Panc1 (cell line): ENCODE measurements around the gene WDR17. TPM values are rescaled to one million over a fixed set of nuclear protein-coding genes. Genes with fewer than 3 reads are reported as not detected.

Experiments
- ATAC-seq: fragments of 200-7000 bp; cut with Tn5 transposase; 2 replicates; pipeline ENCODE4 v1.9.1; 2020; ENCODE audit warnings: mild to moderate bottlenecking, moderate library complexity
- BruUV-seq: library from RNA; stranded (reverse); fragments of 400-500 nt; replicated peaks from 2 replicates; lab custom pipeline; 2021; lab: Mats Ljungman, UMichigan
- CTCF ChIA-PET: fragments of 300-600 bp; sonication (Branson Sonifier 250); formaldehyde crosslinking; loops from one replicate; lab custom pipeline; 2022; ENCODE audit warnings: antibody characterized with exemption; lab: Charles Lee
- POLR2A ChIA-PET: fragments of 300-600 bp; sonication (Branson Sonifier 250); formaldehyde crosslinking; loops from one replicate; lab custom pipeline; 2022; ENCODE audit warnings: antibody characterized with exemption; lab: Charles Lee
- DNase-seq: peaks from one replicate; pipeline ENCODE4 v3.0.0-alpha.2; 2010; ENCODE audit warnings: low read depth, low spot score
- H3K27ac ChIP-seq: 2 replicates; pipeline ENCODE4 v1.5.1; 2011; ENCODE audit warnings: mild to moderate bottlenecking, low read length, inconsistent platforms
- H3K27me3 ChIP-seq: fragments of 200-500 bp; sonication (Bioruptor generic); 2 replicates; pipeline ENCODE4 v1.6.0; 2014; ENCODE audit warnings: low read length, inconsistent platforms; ENCODE audit not compliant: control insufficient read depth, insufficient read depth
- H3K36me3 ChIP-seq: fragments of 200-500 bp; sonication (Bioruptor generic); 2 replicates; pipeline ENCODE4 v1.5.1; 2014; ENCODE audit warnings: inconsistent platforms, mild to moderate bottlenecking, low read length, moderate library complexity; ENCODE audit not compliant: control insufficient read depth, insufficient read depth
- H3K4me1 ChIP-seq: 2 replicates; pipeline ENCODE4 v1.5.1; 2011; ENCODE audit warnings: inconsistent platforms, mild to moderate bottlenecking, low read length, moderate library complexity; ENCODE audit not compliant: control insufficient read depth, insufficient read depth
- H3K4me3 ChIP-seq, 2 experiments: 2 replicates each; pipeline ENCODE4 v1.5.1; 2011 to 2012; ENCODE audit warnings: low read depth in 2 of 2, low read length in 2 of 2, mild to moderate bottlenecking in 2 of 2, inconsistent platforms in 1 of 2, moderate library complexity in 1 of 2
- H3K9me3 ChIP-seq: fragments of 200-500 bp; sonication (Bioruptor generic); 2 replicates; pipeline ENCODE4 v1.5.1; 2014; ENCODE audit warnings: low read depth, mild to moderate bottlenecking, inconsistent platforms, low read length, moderate library complexity; ENCODE audit not compliant: control insufficient read depth, insufficient read depth
- POLR2AphosphoS5 ChIP-seq: IDR thresholded peaks from 2 replicates; pipeline ENCODE4 v1.6.1; 2012; ENCODE audit warnings: mild to moderate bottlenecking, low read depth, low read length, moderate library complexity
- SIN3A ChIP-seq: IDR thresholded peaks from 2 replicates; pipeline ENCODE4 v1.6.1; 2012; ENCODE audit warnings: low read depth, mild to moderate bottlenecking, low read length, moderate library complexity, borderline replicate concordance; ENCODE audit not compliant: insufficient read depth
- TCF7L2 ChIP-seq: IDR thresholded peaks from 2 replicates; pipeline ENCODE4 v1.6.1; 2011; ENCODE audit warnings: mild to moderate bottlenecking, low read depth, low read length, inconsistent platforms
- in situ Hi-C: cut with HindIII; loops from 2 replicates; pipeline ENCODE4 v1.10.0; 2016; ENCODE audit warnings: low sequenced_read_pairs, low pct_unique_long_range_greater_than_20kb
- intact Hi-C: fragments of 100-400 bp; cut with micrococcal nuclease; formaldehyde crosslinking; loops from one replicate; pipeline ENCODE4 v1.10.0; 2022; ENCODE audit not compliant: unreplicated experiment
- total RNA-seq: library from RNA; stranded (reverse); gene quantifications from one replicate; pipeline ENCODE4 v1.2.1, GENCODE V29; 2021; ENCODE audit not compliant: unreplicated experiment
- TF ChIP-seq, protein P1 (sequence below): fragments of 450-650 bp; IDR thresholded peaks from 2 replicates; pipeline ENCODE4 v1.5.1; 2017; ENCODE audit warnings: mild to moderate bottlenecking
- TF ChIP-seq, protein P2 (sequence below), 2 experiments: IDR thresholded peaks; 2 replicates each; pipeline ENCODE4 v1.6.1; 2011 to 2012; ENCODE audit warnings: low read depth in 2 of 2, control low read depth in 1 of 2, low read length in 1 of 2, mild to moderate bottlenecking in 1 of 2, moderate library complexity in 1 of 2; ENCODE audit not compliant: insufficient read depth in 1 of 2

The WDR17 gene
- total RNA-seq, 1 experiment from 2014 or later = 4.2 TPM

DNA sequence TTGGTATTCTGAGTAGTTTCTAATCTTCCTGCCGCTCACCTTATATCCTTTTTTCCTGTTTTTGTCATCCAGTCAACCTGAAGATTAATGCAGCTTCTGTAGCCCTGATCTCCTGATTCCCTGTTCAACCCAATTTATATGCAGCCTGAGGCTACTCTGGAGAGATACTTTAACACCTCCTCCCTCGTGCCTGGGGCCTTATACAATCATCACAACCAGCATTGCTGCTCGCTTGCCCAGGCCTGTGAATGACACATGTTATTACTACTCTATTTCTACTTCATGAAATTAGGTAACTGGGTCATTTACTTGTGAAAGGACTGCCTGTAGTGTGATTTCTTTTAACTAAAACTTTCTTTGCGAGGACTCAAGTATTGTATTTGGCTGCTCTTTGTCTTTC is 33.7 kb upstream of the WDR17 start:
- H3K27me3 ChIP-seq = no peaks in the 10 kb centered on the region
- TF ChIP-seq, protein P1, sequence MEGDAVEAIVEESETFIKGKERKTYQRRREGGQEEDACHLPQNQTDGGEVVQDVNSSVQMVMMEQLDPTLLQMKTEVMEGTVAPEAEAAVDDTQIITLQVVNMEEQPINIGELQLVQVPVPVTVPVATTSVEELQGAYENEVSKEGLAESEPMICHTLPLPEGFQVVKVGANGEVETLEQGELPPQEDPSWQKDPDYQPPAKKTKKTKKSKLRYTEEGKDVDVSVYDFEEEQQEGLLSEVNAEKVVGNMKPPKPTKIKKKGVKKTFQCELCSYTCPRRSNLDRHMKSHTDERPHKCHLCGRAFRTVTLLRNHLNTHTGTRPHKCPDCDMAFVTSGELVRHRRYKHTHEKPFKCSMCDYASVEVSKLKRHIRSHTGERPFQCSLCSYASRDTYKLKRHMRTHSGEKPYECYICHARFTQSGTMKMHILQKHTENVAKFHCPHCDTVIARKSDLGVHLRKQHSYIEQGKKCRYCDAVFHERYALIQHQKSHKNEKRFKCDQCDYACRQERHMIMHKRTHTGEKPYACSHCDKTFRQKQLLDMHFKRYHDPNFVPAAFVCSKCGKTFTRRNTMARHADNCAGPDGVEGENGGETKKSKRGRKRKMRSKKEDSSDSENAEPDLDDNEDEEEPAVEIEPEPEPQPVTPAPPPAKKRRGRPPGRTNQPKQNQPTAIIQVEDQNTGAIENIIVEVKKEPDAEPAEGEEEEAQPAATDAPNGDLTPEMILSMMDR = no peak
- TF ChIP-seq, protein P2, sequence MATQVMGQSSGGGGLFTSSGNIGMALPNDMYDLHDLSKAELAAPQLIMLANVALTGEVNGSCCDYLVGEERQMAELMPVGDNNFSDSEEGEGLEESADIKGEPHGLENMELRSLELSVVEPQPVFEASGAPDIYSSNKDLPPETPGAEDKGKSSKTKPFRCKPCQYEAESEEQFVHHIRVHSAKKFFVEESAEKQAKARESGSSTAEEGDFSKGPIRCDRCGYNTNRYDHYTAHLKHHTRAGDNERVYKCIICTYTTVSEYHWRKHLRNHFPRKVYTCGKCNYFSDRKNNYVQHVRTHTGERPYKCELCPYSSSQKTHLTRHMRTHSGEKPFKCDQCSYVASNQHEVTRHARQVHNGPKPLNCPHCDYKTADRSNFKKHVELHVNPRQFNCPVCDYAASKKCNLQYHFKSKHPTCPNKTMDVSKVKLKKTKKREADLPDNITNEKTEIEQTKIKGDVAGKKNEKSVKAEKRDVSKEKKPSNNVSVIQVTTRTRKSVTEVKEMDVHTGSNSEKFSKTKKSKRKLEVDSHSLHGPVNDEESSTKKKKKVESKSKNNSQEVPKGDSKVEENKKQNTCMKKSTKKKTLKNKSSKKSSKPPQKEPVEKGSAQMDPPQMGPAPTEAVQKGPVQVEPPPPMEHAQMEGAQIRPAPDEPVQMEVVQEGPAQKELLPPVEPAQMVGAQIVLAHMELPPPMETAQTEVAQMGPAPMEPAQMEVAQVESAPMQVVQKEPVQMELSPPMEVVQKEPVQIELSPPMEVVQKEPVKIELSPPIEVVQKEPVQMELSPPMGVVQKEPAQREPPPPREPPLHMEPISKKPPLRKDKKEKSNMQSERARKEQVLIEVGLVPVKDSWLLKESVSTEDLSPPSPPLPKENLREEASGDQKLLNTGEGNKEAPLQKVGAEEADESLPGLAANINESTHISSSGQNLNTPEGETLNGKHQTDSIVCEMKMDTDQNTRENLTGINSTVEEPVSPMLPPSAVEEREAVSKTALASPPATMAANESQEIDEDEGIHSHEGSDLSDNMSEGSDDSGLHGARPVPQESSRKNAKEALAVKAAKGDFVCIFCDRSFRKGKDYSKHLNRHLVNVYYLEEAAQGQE (IDR thresholded peaks at IDR 0.05; ENCODE audit: insufficient read depth in 1 of 2, low read depth in 2 of 2, low read length in 1 of 2) = no peak
- no peak for TF ChIP-seq POLR2AphosphoS5
- TF ChIP-seq SIN3A = no peak
- no peak for TF ChIP-seq TCF7L2
- in situ Hi-C loops = no loop called here
- no TSS peak for BruUV-seq
- no peak overlapping the region for H3K4me3 ChIP-seq
- DNase-seq (no peak), ATAC-seq (no peak)
- no peaks in the 10 kb centered on the region for H3K4me1 ChIP-seq
- H3K27ac ChIP-seq = no peak overlapping the region
- CTCF ChIA-PET = no interaction called here
- H3K36me3 ChIP-seq = no peaks in the 10 kb centered on the region
- no peaks in the 10 kb centered on the region for H3K9me3 ChIP-seq
- intact Hi-C loops = no loop called here
- POLR2A ChIA-PET = no interaction called here

DNA sequence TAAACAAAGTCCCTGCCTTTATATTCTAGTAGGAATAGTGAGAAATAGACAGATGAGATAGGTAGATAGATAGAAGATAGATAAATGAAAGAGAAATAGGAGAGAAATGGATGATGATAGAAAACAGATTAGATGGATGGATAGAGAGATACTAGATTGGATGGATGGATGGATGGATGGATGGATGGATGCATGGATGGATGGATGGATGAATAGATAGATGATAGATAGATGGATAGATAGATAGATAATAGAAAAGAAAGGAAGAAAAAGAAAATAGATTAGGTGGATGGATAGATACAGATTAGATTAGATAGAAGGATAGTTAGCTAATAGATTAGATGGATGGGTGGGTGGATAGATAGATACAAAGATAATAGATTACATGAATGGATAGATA is 33.2 kb upstream of the WDR17 start:
- ATAC-seq = no peak
- no peak overlapping the region for H3K4me3 ChIP-seq
- no peaks in the 10 kb centered on the region for H3K9me3 ChIP-seq
- no peak for DNase-seq
- H3K36me3 ChIP-seq = no peaks in the 10 kb centered on the region
- CTCF ChIA-PET = no interaction called here
- no TSS peak for BruUV-seq
- in situ Hi-C loops = no loop called here
- H3K27ac ChIP-seq = no peak overlapping the region
- TF ChIP-seq, protein P2 (IDR thresholded peaks at IDR 0.05; ENCODE audit: insufficient read depth in 1 of 2, low read depth in 2 of 2, low read length in 1 of 2) = no peak
- no peak for TF ChIP-seq SIN3A
- TF ChIP-seq TCF7L2 = no peak
- TF ChIP-seq, protein P1 = no peak
- no peak for TF ChIP-seq POLR2AphosphoS5
- POLR2A ChIA-PET = no interaction called here
- no peaks in the 10 kb centered on the region for H3K4me1 ChIP-seq
- H3K27me3 ChIP-seq = no peaks in the 10 kb centered on the region
- intact Hi-C loops = no loop called here
